ENCODE results near the gene RPTOR. TPM values are rescaled to one million over a fixed set of nuclear protein-coding genes. Genes with fewer than 3 reads are reported as not detected.
A peak's percentile ranks its signal among the peaks of the same experiment; 100 is the strongest.

RPTOR gene
- total and polyA plus RNA-seq, 3 experiments from 2014 or later: 7.9 to 69.4 (median 63.9) TPM

DNA sequence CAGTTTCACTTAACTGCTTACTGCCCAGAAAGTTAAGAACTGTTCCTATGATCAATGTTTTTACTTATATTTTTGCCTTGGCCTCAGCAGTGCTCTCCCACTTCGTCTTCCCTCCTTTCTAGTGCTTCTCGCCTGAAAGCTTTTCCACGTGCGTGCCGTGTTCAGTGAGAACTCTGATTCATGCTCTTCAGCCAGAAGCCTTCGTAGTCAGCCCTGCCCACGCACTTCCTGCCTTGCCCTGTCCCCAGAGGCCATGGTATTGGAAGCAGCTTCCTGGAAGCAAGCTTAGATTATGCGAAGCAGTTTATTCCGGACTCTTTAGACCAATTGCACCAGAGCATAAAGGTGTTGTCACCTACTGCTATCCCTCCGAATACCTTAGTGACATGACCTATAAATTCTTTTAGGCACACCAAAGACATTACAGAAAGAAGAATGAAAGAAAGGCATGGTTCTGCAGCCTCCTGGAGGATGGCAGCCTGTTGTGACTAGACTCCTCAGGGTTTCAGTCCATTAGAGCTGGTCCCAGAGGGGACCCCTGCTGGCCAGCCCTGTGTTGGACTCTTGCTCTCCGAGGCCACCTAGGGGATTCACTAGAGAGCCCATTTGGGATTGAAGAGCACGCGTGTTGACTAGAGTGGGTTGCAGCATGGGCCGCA, 105.2 kb downstream of the RPTOR start:
- Histone ChIP-seq H3K9me3 (ENCODE audit: low read length) (no peaks in the 10 kb centered on the region), H3K27ac (ENCODE audit: low read depth, low read length) (no peak overlapping the region), H3K27me3 (ENCODE audit: insufficient read depth, low read length, poor library complexity, severe bottlenecking) (no peaks in the 10 kb centered on the region), H3K4me1 (ENCODE audit: insufficient read depth, low read length) (peaks cover 68% of the 10 kb centered on the region), H3K4me3 (ENCODE audit: low read length) (no peak overlapping the region), H3K36me3 (ENCODE audit: insufficient read depth, low read length) (no peaks in the 10 kb centered on the region)
- H3K27me3 Mint-ChIP-seq: peaks cover 0 to 1% of the 10 kb centered on the region in 2 donors
- peaks cover 52 to 71% (median 64%) of the 10 kb centered on the region in 3 donors for H3K4me1 Mint-ChIP-seq
- H3K27ac Mint-ChIP-seq: peak overlapping the region; percentile 14 to 90 (median 34)
- ChIA-PET CTCF (interaction anchor here (0.8 kb wide), 1 partner anchor 81 kb away, joined by 3 read pairs; no protein-coding TSS in a partner anchor), POLR2A (no interaction called here)
- DNase-seq: peak in 2 of 5 donors; percentile 49 to 58
- peaks cover 3 to 6% (median 5%) of the 10 kb centered on the region in 3 donors for H3K36me3 Mint-ChIP-seq
- no peaks in the 10 kb centered on the region for H3K9me3 Mint-ChIP-seq
- peak overlapping the region in 5 of 7 donors; percentile 46 to 76 (median 59) for H3K4me3 Mint-ChIP-seq

DNA sequence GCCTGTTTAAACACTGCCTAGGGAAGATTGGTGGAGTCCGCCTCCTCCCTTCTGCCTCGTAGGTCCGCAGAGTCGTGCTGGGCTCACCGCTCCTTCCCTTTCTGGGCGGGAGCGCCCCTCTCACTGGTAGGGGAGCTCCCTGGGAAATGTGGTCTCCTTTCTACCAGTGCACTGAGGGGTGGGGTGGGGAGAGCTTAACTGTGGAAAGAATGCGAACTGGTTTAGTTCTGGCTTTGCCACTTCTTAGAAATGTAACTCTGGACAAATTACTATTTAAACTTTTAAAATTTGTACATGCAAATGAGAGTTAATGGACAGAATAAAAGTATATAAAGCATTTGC, 105.7 kb downstream of the RPTOR start:
- H3K4me3 ChIP-seq (ENCODE audit: low read length): no peak overlapping the region
- Mint-ChIP-seq H3K4me3 (no peak overlapping the region), H3K4me1 (peaks cover 50 to 66% (median 62%) of the 10 kb centered on the region in 3 donors)

GRCh38 chr17:80650751-80651518, 106.3 kb downstream of the RPTOR start:
- H3K27me3 ChIP-seq (ENCODE audit: insufficient read depth, low read length, poor library complexity, severe bottlenecking): no peaks in the 10 kb centered on the region
- no peak overlapping the region for H3K4me3 Mint-ChIP-seq
- no peak overlapping the region for H3K27ac ChIP-seq (ENCODE audit: low read depth, low read length)
- ChIA-PET CTCF (no interaction called here), POLR2A (no interaction called here)
- H3K27ac Mint-ChIP-seq: peak overlapping the region in 3 of 8 donors; percentile 4 to 14 (median 7)
- H3K4me1 Mint-ChIP-seq: peaks cover 45 to 65% (median 61%) of the 10 kb centered on the region in 3 donors
- H3K36me3 ChIP-seq (ENCODE audit: insufficient read depth, low read length): no peaks in the 10 kb centered on the region
- no peaks in the 10 kb centered on the region for H3K9me3 ChIP-seq (ENCODE audit: low read length)
- no peak for DNase-seq
- H3K27me3 Mint-ChIP-seq: peaks cover 0 to 1% of the 10 kb centered on the region in 2 donors
- peaks cover 57% of the 10 kb centered on the region for H3K4me1 ChIP-seq (ENCODE audit: insufficient read depth, low read length)
- no peak overlapping the region for H3K4me3 ChIP-seq (ENCODE audit: low read length)
- H3K36me3 Mint-ChIP-seq: peaks cover 0 to 3% (median 0%) of the 10 kb centered on the region in 3 donors
- H3K9me3 Mint-ChIP-seq: no peaks in the 10 kb centered on the region

More for the DNA sequence above, 105.7 kb downstream of the RPTOR start:
- Mint-ChIP-seq H3K36me3 (peaks cover 2 to 5% (median 5%) of the 10 kb centered on the region in 3 donors), H3K27me3 (peaks cover 0 to 1% of the 10 kb centered on the region in 2 donors), H3K27ac (peak overlapping the region in 1 of 8 donors; percentile 4), H3K9me3 (no peaks in the 10 kb centered on the region)
- no peaks in the 10 kb centered on the region for H3K36me3 ChIP-seq (ENCODE audit: insufficient read depth, low read length)
- no peak overlapping the region for H3K27ac ChIP-seq (ENCODE audit: low read depth, low read length)
- no peak for DNase-seq
- ChIA-PET CTCF (no interaction called here), POLR2A (no interaction called here)
- no peaks in the 10 kb centered on the region for H3K27me3 ChIP-seq (ENCODE audit: insufficient read depth, low read length, poor library complexity, severe bottlenecking)
- H3K9me3 ChIP-seq (ENCODE audit: low read length): no peaks in the 10 kb centered on the region
- H3K4me1 ChIP-seq (ENCODE audit: insufficient read depth, low read length): peaks cover 63% of the 10 kb centered on the region

DNA sequence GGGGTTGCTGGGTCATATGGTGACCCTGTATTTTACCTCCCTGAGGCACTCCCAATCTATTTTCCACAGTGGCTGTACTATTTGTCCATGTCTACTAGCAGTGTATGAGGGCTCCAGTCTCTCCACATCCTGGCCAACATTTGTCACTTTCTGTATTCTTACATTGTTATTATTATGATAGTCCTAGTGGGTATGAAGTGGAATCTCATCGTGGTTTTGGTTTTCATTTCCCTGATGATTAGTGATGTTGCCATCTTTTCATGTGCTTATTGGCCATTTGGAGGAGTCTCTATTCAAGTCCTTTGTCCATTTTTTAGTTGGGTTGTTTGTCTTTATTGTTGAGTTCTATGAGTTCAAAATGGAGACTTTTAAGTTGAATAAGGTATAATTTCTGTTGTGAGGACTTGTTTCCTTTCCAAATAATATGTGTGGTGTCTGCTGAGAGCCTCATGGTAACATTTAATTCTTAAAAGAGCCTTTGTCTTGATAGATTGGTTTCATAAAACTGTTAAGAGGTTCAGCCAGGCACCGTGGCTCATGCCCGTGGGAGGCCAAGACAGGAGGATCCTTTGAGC, 108.2 kb downstream of the RPTOR start:
- Histone ChIP-seq H3K27ac (ENCODE audit: low read depth, low read length) (no peak overlapping the region), H3K4me1 (ENCODE audit: insufficient read depth, low read length) (peaks cover 38% of the 10 kb centered on the region), H3K27me3 (ENCODE audit: insufficient read depth, low read length, poor library complexity, severe bottlenecking) (no peaks in the 10 kb centered on the region), H3K4me3 (ENCODE audit: low read length) (no peak overlapping the region), H3K9me3 (ENCODE audit: low read length) (no peaks in the 10 kb centered on the region), H3K36me3 (ENCODE audit: insufficient read depth, low read length) (no peaks in the 10 kb centered on the region)
- CTCF ChIA-PET: no interaction called here
- no peak for DNase-seq
- Mint-ChIP-seq H3K4me3 (no peak overlapping the region), H3K4me1 (peaks cover 35 to 56% (median 51%) of the 10 kb centered on the region in 3 donors), H3K27me3 (peaks cover 0 to 1% of the 10 kb centered on the region in 2 donors), H3K27ac (no peak overlapping the region), H3K36me3 (peaks cover 0 to 6% (median 5%) of the 10 kb centered on the region in 3 donors), H3K9me3 (peaks cover 0 to 2% (median 0%) of the 10 kb centered on the region in 5 donors)
- POLR2A ChIA-PET: no interaction called here

- POLR2A ChIA-PET: no interaction called here
- Mint-ChIP-seq H3K36me3 (peaks cover 0 to 15% (median 8%) of the 10 kb centered on the region in 3 donors), H3K4me1 (peaks cover 28 to 52% (median 44%) of the 10 kb centered on the region in 3 donors)
Observed at GRCh38 chr17:80653856-80654255, 109.2 kb downstream of the RPTOR start.

GRCh38 chr17:80655608-80656007, 111.0 kb downstream of the RPTOR start:
- Histone ChIP-seq H3K9me3 (ENCODE audit: low read length) (no peaks in the 10 kb centered on the region), H3K27me3 (ENCODE audit: insufficient read depth, low read length, poor library complexity, severe bottlenecking) (no peaks in the 10 kb centered on the region), H3K4me1 (ENCODE audit: insufficient read depth, low read length) (peaks cover 10% of the 10 kb centered on the region), H3K27ac (ENCODE audit: low read depth, low read length) (no peak overlapping the region), H3K4me3 (ENCODE audit: low read length) (no peak overlapping the region), H3K36me3 (ENCODE audit: insufficient read depth, low read length) (no peaks in the 10 kb centered on the region)
- no peak for DNase-seq
- ChIA-PET POLR2A (no interaction called here), CTCF (no interaction called here)
- peaks cover 16 to 37% (median 27%) of the 10 kb centered on the region in 3 donors for H3K4me1 Mint-ChIP-seq
- no peaks in the 10 kb centered on the region for H3K27me3 Mint-ChIP-seq
- no peak overlapping the region for H3K4me3 Mint-ChIP-seq
- peaks cover 1 to 15% (median 4%) of the 10 kb centered on the region in 3 donors for H3K36me3 Mint-ChIP-seq
- H3K27ac Mint-ChIP-seq: peak overlapping the region in 1 of 8 donors; percentile 55
- H3K9me3 Mint-ChIP-seq: peaks cover 0 to 3% (median 0%) of the 10 kb centered on the region in 5 donors

More at GRCh38 chr17:80653856-80654255, 109.2 kb downstream of the RPTOR start:
- Mint-ChIP-seq H3K27me3 (no peaks in the 10 kb centered on the region), H3K27ac (peak overlapping the region in 2 of 8 donors; percentile 8 to 33), H3K4me3 (no peak overlapping the region), H3K9me3 (peaks cover 0 to 3% (median 0%) of the 10 kb centered on the region in 5 donors)
- Histone ChIP-seq H3K9me3 (ENCODE audit: low read length) (no peaks in the 10 kb centered on the region), H3K4me3 (ENCODE audit: low read length) (no peak overlapping the region), H3K36me3 (ENCODE audit: insufficient read depth, low read length) (no peaks in the 10 kb centered on the region), H3K27me3 (ENCODE audit: insufficient read depth, low read length, poor library complexity, severe bottlenecking) (no peaks in the 10 kb centered on the region), H3K4me1 (ENCODE audit: insufficient read depth, low read length) (peaks cover 28% of the 10 kb centered on the region), H3K27ac (ENCODE audit: low read depth, low read length) (no peak overlapping the region)
- DNase-seq: no peak
- CTCF ChIA-PET: no interaction called here

- no peaks in the 10 kb centered on the region for H3K27me3 Mint-ChIP-seq
- H3K4me1 ChIP-seq (ENCODE audit: insufficient read depth, low read length): peaks cover 8% of the 10 kb centered on the region
- ChIA-PET POLR2A (no interaction called here), CTCF (interaction anchor here (1.3 kb wide), 1 partner anchor 74 kb away, joined by 3 read pairs; no protein-coding TSS in a partner anchor)
- DNase-seq: no peak
- H3K4me1 Mint-ChIP-seq: peaks cover 9 to 35% (median 24%) of the 10 kb centered on the region in 3 donors
- H3K4me3 Mint-ChIP-seq: no peak overlapping the region
- no peak overlapping the region for H3K27ac ChIP-seq (ENCODE audit: low read depth, low read length)
- no peaks in the 10 kb centered on the region for H3K9me3 ChIP-seq (ENCODE audit: low read length)
- peaks cover 0 to 3% (median 0%) of the 10 kb centered on the region in 5 donors for H3K9me3 Mint-ChIP-seq
- H3K4me3 ChIP-seq (ENCODE audit: low read length): no peak overlapping the region
- peaks cover 1 to 15% (median 4%) of the 10 kb centered on the region in 3 donors for H3K36me3 Mint-ChIP-seq
- H3K27ac Mint-ChIP-seq: no peak overlapping the region
- H3K36me3 ChIP-seq (ENCODE audit: insufficient read depth, low read length): no peaks in the 10 kb centered on the region
- no peaks in the 10 kb centered on the region for H3K27me3 ChIP-seq (ENCODE audit: insufficient read depth, low read length, poor library complexity, severe bottlenecking)
Observed at GRCh38 chr17:80656590-80656989, 112.0 kb downstream of the RPTOR start.

All from CD8-positive, alpha-beta memory T cell (primary cell).